SU-DHL-6 (cell line): ENCODE results near the gene SUOX.

Experiments used
- H2AFZ ChIP-seq: fragments of 200-600 bp; sonication (generic); 2 replicates; pipeline ENCODE4 v1.6.1; 2014; ENCODE audit warnings: low read depth, mild to moderate bottlenecking, moderate library complexity, mixed read lengths, antibody characterized with exemption, low read length; ENCODE audit not compliant: severe bottlenecking
- H3F3A ChIP-seq: fragments of 200-600 bp; shearing (Covaris generic); 2 replicates; pipeline ENCODE4 v1.6.0; 2016; ENCODE audit warnings: antibody characterized with exemption, mild to moderate bottlenecking; ENCODE audit not compliant: insufficient read depth
- H3K27ac ChIP-seq: fragments of 200-600 bp; sonication (generic); 2 replicates; pipeline ENCODE4 v1.5.1; 2016; ENCODE audit warnings: low read depth, mild to moderate bottlenecking, low read length, moderate library complexity, mixed read lengths
- H3K27me3 ChIP-seq: fragments of 200-600 bp; sonication (generic), shearing (Covaris generic); 2 replicates; pipeline ENCODE4 v1.6.0; 2014; ENCODE audit warnings: mild to moderate bottlenecking, low read length
- H3K36me3 ChIP-seq: fragments of 200-600 bp; sonication (generic); 2 replicates; pipeline ENCODE4 v1.6.1; 2014; ENCODE audit warnings: mild to moderate bottlenecking, low read length, mixed read lengths
- H3K4me2 ChIP-seq: fragments of 300-600, 200-600 bp; shearing (Covaris generic), sonication (generic); 2 replicates; pipeline ENCODE4 v1.6.0; 2014; ENCODE audit warnings: low read length, low read depth, mild to moderate bottlenecking; ENCODE audit not compliant: poor library complexity, severe bottlenecking
- H3K4me3 ChIP-seq: fragments of 200-600 bp; sonication (generic); 2 replicates; pipeline ENCODE4 v1.5.1; 2014; ENCODE audit warnings: antibody characterized with exemption, low read length, mild to moderate bottlenecking, mixed read lengths; ENCODE audit not compliant: insufficient read depth, poor library complexity, severe bottlenecking
- H3K79me2 ChIP-seq: fragments of 200-600 bp; sonication (generic); 2 replicates; pipeline ENCODE4 v1.6.1; 2014; ENCODE audit warnings: mild to moderate bottlenecking, low read length, moderate library complexity; ENCODE audit not compliant: insufficient read depth
- H3K9ac ChIP-seq: fragments of 200-600 bp; sonication (generic); 2 replicates; pipeline ENCODE4 v1.7.0; 2014; ENCODE audit warnings: mild to moderate bottlenecking, low read length
- H3K9me2 ChIP-seq: fragments of 200-600 bp; sonication (generic); replicated peaks from 2 replicates; pipeline ENCODE4 v1.6.1; 2014; ENCODE audit warnings: low read length; ENCODE audit not compliant: insufficient read depth
- H3K9me3 ChIP-seq: fragments of 200-600 bp; sonication (generic); 2 replicates; pipeline ENCODE4 v1.6.1; 2014; ENCODE audit warnings: low read length, mixed read lengths; ENCODE audit not compliant: insufficient read depth
- H4K20me1 ChIP-seq: fragments of 200-600 bp; sonication (generic); 2 replicates; pipeline ENCODE4 v1.6.1; 2014; ENCODE audit warnings: low read depth, mild to moderate bottlenecking, antibody characterized with exemption, low read length, moderate library complexity, mixed read lengths
- EZH2phosphoT487 ChIP-seq: fragments of 200-600 bp; sonication (generic), shearing (Covaris generic); conservative IDR thresholded peaks from 2 replicates; pipeline ENCODE4 v1.6.1; 2018; ENCODE audit warnings: mild to moderate bottlenecking, antibody characterized with exemption, low read length, moderate library complexity, mixed read lengths
- TF ChIP-seq, protein P1 (sequence below): fragments of 200-600 bp; sonication (generic); IDR thresholded peaks from one replicate; pipeline ENCODE4 v1.5.1; 2017; ENCODE audit warnings: antibody characterized with exemption, mild to moderate bottlenecking, low read length, moderate library complexity; ENCODE audit not compliant: insufficient read depth, poor library complexity, severe bottlenecking

The SUOX gene

DNA sequence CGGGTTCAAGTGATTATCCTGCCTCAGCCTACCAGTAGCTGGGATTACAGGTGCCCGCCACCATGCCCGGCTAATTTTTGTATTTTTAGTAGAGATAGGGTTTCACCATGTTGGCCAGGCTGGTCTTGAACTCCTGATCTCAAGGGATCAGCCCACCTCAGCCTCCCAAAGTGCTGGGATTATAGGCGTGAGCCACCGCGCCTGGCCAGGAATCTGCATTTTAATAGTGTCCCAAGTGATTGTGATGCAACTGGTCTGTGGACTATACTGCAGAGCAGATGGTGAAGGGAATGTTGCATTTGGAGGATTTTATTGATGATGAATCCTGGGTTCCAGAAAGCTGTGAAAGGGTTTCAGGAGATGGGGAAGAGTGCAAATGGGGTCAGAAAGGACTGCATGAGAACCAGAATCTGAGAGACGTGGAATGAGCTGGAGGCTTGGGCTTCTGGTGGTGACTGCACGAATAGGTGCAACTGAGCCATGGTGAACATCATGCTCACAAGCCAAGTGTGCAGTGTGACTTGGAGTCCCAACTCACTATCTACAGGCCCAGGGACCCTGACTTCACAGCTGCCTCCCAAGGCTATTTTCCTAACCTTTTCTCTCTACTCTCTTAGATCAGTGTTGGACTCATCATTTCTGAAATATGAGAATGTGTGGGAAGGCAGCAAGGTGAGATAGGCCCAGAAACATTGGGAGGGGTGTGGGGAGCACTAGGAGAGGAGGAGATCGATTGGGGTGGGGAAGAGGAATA lies 49.1 kb downstream of the SUOX start:
- no peak for TF ChIP-seq EZH2phosphoT487
- no peak overlapping the region for H3K4me2 ChIP-seq
- peaks cover 21% of the 10 kb centered on the region for H3K79me2 ChIP-seq
- H3K9me2 ChIP-seq, result no peaks in the 10 kb centered on the region
- peak overlapping the region; percentile 22 for H3K27ac ChIP-seq
- H3F3A ChIP-seq, result peaks cover 48% of the 10 kb centered on the region
- H3K27me3 ChIP-seq, result no peaks in the 10 kb centered on the region
- 0 out of 2 replicates have a peak, but pooled peaks cover 6% of the 10 kb centered on the region for H4K20me1 ChIP-seq
- H3K9me3 ChIP-seq, result no peaks in the 10 kb centered on the region
- no peak overlapping the region for H3K4me3 ChIP-seq
- peaks cover 15% of the 10 kb centered on the region for H3K36me3 ChIP-seq
- H3K9ac ChIP-seq, result 0 out of 2 replicates have a peak overlapping the region, but pooled peaks have one; percentile 2
- H2AFZ ChIP-seq, result peak overlapping the region; percentile 69

DNA sequence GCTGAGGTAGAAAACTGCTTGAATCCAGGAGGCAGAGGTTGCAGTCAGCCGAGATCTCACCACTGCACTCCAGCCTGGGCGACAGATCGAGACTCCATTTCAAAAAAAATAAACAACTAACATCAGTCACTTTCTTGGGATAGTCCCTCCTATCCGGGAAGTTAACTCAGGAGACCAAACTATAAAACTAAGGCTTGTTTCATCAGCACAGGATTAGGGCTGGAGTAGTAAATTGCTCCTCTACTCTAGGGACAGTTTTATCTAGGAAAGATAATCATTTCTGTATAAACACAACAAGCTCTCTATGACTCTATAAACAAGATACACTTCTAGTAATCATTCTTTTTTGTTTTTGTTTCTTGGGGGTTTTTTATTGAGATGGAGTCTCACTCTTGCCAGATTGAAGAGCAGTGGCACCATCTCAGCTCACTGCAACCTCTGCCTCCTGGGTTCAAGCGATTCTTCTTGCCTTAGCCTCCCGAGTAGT lies 56.4 kb downstream of the SUOX start:
- Histone ChIP-seq H3K9ac (no peak overlapping the region), H3K27me3 (no peaks in the 10 kb centered on the region), H3K79me2 (no peaks in the 10 kb centered on the region), H4K20me1 (no peaks in the 10 kb centered on the region), H3K9me3 (no peaks in the 10 kb centered on the region), H3K27ac (no peak overlapping the region), H3F3A (0 out of 2 replicates have a peak, but pooled peaks cover 4% of the 10 kb centered on the region), H2AFZ (no peak overlapping the region), H3K9me2 (no peaks in the 10 kb centered on the region), H3K36me3 (no peaks in the 10 kb centered on the region), H3K4me2 (no peak overlapping the region), H3K4me3 (no peak overlapping the region)
- TF ChIP-seq, protein P1, sequence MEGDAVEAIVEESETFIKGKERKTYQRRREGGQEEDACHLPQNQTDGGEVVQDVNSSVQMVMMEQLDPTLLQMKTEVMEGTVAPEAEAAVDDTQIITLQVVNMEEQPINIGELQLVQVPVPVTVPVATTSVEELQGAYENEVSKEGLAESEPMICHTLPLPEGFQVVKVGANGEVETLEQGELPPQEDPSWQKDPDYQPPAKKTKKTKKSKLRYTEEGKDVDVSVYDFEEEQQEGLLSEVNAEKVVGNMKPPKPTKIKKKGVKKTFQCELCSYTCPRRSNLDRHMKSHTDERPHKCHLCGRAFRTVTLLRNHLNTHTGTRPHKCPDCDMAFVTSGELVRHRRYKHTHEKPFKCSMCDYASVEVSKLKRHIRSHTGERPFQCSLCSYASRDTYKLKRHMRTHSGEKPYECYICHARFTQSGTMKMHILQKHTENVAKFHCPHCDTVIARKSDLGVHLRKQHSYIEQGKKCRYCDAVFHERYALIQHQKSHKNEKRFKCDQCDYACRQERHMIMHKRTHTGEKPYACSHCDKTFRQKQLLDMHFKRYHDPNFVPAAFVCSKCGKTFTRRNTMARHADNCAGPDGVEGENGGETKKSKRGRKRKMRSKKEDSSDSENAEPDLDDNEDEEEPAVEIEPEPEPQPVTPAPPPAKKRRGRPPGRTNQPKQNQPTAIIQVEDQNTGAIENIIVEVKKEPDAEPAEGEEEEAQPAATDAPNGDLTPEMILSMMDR, result no peak
- no peak for TF ChIP-seq EZH2phosphoT487
